ENCODE measurements around the gene CCDC69. TPM values are rescaled to one million over a fixed set of nuclear protein-coding genes. Genes with fewer than 3 reads are reported as not detected.
A peak's percentile ranks its signal among the peaks of the same experiment; 100 is the strongest.

CCDC69 gene
- total RNA-seq, 2 experiments from 2014 or later = 33.0 to 34.5 TPM

- no peak overlapping the region for H3K4me3 Mint-ChIP-seq
- POLR2A ChIA-PET = interaction anchor here (0.6 to 1.9 kb wide), 14 partner anchors 13 to 116 kb away, joined by 3 to 13 read pairs (median 4); partner anchors contain the start of genes CCDC69 and TNIP1
- DNase-seq (peak; percentile 89), ATAC-seq (peak; percentile 97)
- H3K4me1 Mint-ChIP-seq (ENCODE audit: low read depth) = peaks cover 17% of the 10 kb centered on the region
- TF ChIP-seq, protein P1, sequence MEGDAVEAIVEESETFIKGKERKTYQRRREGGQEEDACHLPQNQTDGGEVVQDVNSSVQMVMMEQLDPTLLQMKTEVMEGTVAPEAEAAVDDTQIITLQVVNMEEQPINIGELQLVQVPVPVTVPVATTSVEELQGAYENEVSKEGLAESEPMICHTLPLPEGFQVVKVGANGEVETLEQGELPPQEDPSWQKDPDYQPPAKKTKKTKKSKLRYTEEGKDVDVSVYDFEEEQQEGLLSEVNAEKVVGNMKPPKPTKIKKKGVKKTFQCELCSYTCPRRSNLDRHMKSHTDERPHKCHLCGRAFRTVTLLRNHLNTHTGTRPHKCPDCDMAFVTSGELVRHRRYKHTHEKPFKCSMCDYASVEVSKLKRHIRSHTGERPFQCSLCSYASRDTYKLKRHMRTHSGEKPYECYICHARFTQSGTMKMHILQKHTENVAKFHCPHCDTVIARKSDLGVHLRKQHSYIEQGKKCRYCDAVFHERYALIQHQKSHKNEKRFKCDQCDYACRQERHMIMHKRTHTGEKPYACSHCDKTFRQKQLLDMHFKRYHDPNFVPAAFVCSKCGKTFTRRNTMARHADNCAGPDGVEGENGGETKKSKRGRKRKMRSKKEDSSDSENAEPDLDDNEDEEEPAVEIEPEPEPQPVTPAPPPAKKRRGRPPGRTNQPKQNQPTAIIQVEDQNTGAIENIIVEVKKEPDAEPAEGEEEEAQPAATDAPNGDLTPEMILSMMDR (IDR thresholded peaks at IDR 0.05) = peak; percentile 92
- CTCF ChIA-PET = interaction anchor here (0.7 to 12.2 kb wide), 68 partner anchors 8 to 465 kb away, joined by 3 to 413 read pairs (median 6); partner anchors contain the start of genes CCDC69, GM2A, RBM22 and TNIP1
- no peak overlapping the region for H3K27ac Mint-ChIP-seq
- H3K9me3 Mint-ChIP-seq = no peaks in the 10 kb centered on the region
- H3K36me3 Mint-ChIP-seq (ENCODE audit: low read depth) = no peaks in the 10 kb centered on the region
- H3K27me3 Mint-ChIP-seq = no peaks in the 10 kb centered on the region
- intact Hi-C loops (cut with micrococcal nuclease) = loop anchor here (1.0 kb wide), 1 partner anchor 39 kb away; no protein-coding TSS in a partner anchor
These were observed 59.1 kb downstream of the CCDC69 start for GRCh38 chr5:151164687-151165392.

- no peaks in the 10 kb centered on the region for H3K9me3 Mint-ChIP-seq
- POLR2A ChIA-PET = interaction anchor here (0.8 to 2.3 kb wide), 2 partner anchors 10 to 38 kb away, joined by 3 to 12 read pairs; no protein-coding TSS in a partner anchor
- TF ChIP-seq, protein P1 (IDR thresholded peaks at IDR 0.05) = no peak
- H3K4me1 Mint-ChIP-seq (ENCODE audit: low read depth) = peaks cover 23% of the 10 kb centered on the region
- H3K4me3 Mint-ChIP-seq = no peak overlapping the region
- ATAC-seq (no peak), DNase-seq (no peak)
- H3K27me3 Mint-ChIP-seq = no peaks in the 10 kb centered on the region
- intact Hi-C loops (cut with micrococcal nuclease) = no loop called here
- H3K27ac Mint-ChIP-seq = no peak overlapping the region
- no peaks in the 10 kb centered on the region for H3K36me3 Mint-ChIP-seq (ENCODE audit: low read depth)
- CTCF ChIA-PET = interaction anchor here (0.6 to 12.2 kb wide), 17 partner anchors 9 to 160 kb away, joined by 3 to 413 read pairs (median 6); no protein-coding TSS in a partner anchor
These were observed 61.1 kb downstream of the CCDC69 start for GRCh38 chr5:151162776-151163175.

DNA sequence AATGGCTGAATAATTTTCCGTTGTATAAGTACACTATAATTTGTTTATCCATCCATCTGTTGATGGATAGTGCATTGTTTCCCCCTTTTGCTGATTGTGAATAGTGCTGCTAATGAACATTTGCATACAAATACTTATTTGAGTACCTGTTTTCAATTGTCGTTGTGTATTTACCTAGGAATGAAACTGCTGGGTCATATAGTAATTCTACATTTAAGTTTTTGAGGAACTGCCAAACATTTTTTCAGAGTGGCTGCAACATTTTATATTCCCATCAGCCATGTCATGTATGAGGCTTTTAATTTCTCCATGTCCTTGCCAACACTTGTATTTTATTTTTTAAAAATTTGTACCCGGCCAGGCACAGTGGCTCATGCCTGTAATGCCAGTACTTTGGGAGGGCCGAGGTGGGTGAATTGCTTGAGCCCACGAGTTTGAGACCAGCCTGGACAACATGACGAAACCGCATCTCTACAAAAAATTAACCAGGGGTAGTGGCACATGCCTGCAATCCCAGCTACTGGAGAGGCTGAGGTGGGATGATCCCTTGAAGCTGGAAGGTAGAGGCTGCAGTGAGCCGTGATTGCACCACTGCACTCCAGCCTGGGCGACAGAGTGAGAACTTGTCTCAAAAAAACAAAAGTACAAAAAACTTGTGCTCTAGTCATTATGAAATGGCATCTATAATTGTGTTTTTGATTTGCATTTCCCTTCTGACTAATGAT is 64.1 kb downstream of the CCDC69 start:
- intact Hi-C loops (cut with micrococcal nuclease) = no loop called here
- DNase-seq = no peak
- H3K9me3 Mint-ChIP-seq = no peaks in the 10 kb centered on the region
- peaks cover 16% of the 10 kb centered on the region for H3K36me3 Mint-ChIP-seq (ENCODE audit: low read depth)
- TF ChIP-seq, protein P1 (IDR thresholded peaks at IDR 0.05) = no peak
- H3K4me1 Mint-ChIP-seq (ENCODE audit: low read depth) = peaks cover 27% of the 10 kb centered on the region
- ChIA-PET POLR2A (no interaction called here), CTCF (interaction anchor here (0.9 to 12.2 kb wide), 2 partner anchors 34 to 45 kb away, joined by 3 to 413 read pairs; no protein-coding TSS in a partner anchor)
- no peak overlapping the region for H3K4me3 Mint-ChIP-seq
- no peak overlapping the region for H3K27ac Mint-ChIP-seq
- no peak for ATAC-seq
- no peaks in the 10 kb centered on the region for H3K27me3 Mint-ChIP-seq

DNA sequence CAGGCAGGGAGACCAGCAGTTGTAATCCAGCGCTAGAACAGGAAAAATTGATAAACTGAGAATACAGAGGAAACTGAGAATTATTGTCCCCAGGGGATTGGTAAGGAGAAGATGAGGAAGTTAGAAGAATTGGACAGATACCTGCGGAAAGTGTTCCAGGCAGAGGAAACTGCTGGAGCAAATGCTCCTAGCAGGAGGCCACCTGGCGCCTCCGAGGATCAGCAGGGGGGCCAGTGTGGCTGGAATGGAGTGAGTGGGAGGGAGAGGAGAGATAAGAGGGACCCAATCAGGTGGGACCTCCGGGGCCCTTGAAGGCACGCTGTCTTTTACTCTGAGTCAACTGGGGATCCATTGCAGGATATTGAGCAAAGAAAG is 65.6 kb downstream of the CCDC69 start:
- Mint-ChIP-seq H3K27me3 (no peaks in the 10 kb centered on the region), H3K4me3 (peak overlapping the region; percentile 95), H3K27ac (peak overlapping the region; percentile 89), H3K9me3 (no peaks in the 10 kb centered on the region), H3K4me1 (ENCODE audit: low read depth) (peaks cover 33% of the 10 kb centered on the region), H3K36me3 (ENCODE audit: low read depth) (peaks cover 25% of the 10 kb centered on the region)
- TF ChIP-seq, protein P1 (IDR thresholded peaks at IDR 0.05) = no peak
- intact Hi-C loops (cut with micrococcal nuclease) = no loop called here
- POLR2A ChIA-PET = interaction anchor here (0.6 to 1.6 kb wide), 2 partner anchors 76 to 88 kb away, joined by 3 to 4 read pairs; no protein-coding TSS in a partner anchor
- DNase-seq (peak; percentile 67), ATAC-seq (no peak)
- CTCF ChIA-PET = interaction anchor here (1.0 to 3.5 kb wide), 5 partner anchors 28 to 55 kb away, joined by 3 to 25 read pairs (median 4); no protein-coding TSS in a partner anchor

Data from activated CD8-positive, alpha-beta T cell treated with anti-CD3 and anti-CD28 coated beads for 36 hours (primary cell).